ENCODE data around the gene NEDD4L.
"Not testable (repeated sequence)": the region's sequence is repeated elsewhere in the genome, so short reads cannot be mapped to it uniquely, and the experiment has no call there.

Gene NEDD4L

DNA sequence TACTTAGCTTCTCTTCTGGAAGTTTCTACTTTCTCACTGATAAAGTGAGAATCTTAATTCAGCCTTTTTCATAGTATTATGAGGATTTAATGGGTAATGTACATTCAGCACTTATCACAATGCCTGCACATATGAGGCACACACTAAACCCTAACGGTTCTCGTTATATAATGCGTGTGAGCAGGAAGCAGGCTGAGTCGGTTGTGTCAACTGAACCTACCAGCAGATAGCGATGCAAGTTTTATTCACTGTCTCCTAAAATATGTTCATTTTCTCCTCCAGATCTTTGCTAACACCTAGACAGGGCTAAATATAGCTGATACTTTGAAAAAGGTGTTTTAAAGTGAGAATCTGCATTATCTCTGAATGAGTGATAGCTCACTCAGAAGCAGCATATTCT is 383.3 kb downstream of the NEDD4L start:
- DNase-seq (ENCODE audit: low spot score), result no peak

DNA sequence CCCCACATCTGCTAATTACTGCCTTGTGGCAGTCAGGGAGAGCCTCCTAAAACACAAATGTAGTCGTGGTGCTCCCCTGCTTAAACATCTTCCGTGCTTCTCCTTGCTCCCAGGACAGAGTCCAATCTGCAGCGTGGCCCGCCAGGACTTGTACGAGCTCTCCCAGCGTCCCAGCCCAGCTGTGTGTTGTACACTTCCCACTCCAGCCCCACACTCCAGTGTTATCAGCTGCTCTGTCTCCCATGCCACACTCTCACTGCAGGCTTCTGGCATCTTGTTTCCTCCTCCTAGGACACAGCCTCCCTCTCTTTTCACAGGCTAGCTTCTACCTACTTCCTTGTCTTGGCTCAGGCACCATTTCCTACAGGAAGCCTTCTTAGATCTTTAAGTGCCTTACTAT is 385.4 kb downstream of the NEDD4L start:
- DNase-seq (ENCODE audit: low spot score), result no peak

DNA sequence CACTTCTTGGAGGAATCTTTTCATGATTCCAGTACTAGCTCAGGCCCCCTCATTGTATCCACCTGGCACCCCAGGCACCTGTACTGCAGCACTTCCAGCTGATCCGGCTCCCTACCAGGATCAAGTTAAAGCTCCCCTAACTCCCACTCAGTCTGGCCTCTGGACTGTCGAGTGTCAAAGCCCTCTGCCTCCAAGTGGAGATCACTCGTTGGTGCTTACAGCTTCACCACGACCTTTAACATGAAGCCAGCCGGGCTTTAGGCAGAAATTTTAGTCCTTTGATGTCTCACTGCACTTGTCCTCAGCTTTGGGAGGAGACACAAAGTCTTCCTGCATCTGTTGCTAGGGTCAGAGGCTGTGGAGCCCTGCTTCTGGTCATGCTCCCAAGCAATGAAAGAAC is 387.2 kb downstream of the NEDD4L start:
- DNase-seq (ENCODE audit: low spot score), result no peak

DNA sequence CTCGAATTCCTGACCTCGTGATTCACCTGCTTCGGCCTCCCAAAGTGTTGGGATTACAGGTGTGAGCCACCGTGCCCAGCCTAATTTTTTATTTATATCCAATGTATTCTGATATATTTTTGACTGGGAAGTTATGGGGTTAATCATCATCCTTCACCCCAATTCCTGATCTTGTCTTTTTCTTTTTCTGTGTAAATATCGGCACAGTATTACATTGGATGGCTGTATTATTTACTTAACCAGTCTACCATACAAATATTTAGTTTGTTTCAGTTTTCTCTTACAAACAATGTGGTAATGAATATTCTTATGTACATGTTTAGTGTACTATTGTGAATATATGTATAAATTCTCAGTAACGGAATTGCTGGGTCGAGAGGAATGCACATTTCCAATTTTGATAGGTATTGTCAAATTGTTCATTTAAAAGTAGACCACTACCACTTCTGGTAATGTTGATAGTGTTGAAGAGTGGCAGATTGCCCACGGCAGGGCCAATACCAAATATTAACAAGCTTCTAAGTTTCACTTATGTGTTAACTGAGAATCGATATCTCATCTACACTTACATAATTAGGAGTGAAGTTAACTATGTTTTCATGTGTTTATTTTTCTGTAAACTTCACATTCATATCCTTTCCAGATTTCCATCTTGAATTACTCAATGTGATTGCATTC is 388.2 kb downstream of the NEDD4L start:
- no peak for DNase-seq (ENCODE audit: low spot score)

DNA sequence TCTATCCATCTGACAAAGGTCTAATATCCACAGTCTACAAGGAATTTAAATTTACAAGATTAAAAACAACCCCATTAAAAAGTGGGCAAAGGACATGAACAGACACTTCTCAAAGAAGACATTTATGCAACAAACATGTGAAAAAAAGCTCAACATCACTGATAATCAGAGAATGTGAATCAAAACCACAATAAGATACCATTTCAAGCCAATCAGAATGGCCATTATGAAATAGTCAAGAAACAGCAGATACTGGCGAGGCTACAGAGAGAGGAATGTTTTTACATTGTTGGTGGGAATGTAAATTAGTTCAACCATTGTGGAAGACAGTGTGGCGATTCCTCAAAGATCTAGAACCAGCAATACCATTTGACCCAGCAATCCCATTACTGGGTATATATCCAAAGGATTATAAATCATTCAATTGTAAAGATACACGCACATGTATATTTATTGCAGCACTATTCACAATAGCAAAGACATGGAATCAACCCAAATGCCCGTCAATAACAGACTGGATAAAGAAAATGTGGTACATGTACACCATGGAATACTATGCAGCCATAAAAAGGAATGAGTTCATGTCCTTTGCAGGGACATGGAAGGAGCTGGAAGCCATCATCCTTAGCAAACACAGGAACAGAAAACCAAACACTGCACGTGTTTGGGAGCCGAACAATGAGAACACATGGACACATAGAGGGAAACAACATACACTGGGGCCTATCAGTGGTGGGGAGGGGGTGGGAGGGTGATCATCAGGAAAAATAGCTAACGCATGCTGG is 391.4 kb downstream of the NEDD4L start:
- not testable (repeated sequence) for DNase-seq (ENCODE audit: low spot score)

DNA sequence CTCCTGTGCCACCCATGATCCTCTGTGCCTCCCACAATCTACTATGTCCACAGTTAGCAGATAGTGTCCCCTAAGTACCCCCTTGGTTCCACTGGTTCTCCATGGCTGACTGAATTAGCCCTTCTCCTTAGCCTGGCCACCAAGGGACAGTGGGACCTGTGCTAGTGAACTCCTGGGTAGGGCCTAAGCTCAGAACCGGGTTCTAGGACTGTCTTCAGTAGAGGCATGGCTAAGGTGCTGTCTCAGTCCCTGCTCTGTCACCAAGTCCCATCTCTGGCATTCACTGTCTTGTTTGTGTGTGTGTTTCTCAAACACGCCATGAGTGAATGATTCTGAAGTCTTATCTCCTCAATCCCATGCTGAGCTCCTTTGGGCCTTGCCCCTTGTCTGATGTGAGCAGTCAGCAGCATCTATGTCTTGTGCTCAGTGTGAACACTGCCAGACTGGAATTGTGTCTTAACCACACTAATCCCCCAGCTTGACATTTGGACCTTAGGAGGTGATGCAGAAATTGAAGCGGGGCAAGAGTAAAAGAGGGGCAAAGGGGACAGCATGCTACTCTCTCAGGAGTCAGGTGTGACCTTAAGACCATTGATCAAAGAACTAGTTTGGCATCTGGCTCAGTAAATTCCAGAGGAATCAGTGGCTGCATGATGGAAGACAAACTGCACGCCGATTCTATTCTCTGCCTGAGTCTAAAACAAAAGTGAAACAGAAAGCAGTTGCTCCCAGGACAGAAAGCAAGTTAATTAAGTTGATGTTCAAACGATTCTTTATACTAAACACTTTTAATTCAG is 394.3 kb downstream of the NEDD4L start:
- DNase-seq (ENCODE audit: low spot score), result peak; percentile 23

- DNase-seq (ENCODE audit: low spot score), result no peak
These were observed 394.9 kb downstream of the NEDD4L start for GRCh38 chr18:58438958-58439300.

DNA sequence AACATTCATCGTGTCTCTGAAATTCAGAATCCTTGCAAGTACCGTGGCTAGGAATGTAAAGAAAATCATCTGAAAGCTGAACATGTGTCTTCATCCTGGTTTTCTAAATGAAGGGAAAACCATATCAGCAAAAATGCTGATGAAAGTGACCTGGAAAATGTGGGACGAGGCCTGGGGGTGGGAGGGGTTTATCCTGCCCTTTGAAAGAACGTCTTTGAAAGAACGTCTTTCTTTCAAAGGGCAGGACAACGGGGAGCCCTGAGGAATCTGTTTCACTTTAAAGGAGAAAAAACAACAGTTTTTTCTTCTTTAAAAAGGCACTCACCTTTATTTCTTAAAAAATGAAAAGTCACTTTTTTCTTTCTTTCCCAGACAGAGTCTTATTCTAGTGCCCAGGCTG is 399.6 kb downstream of the NEDD4L start:
- no peak for DNase-seq (ENCODE audit: low spot score)

GRCh38 chr18:58446391-58447060 is 402.5 kb downstream of the NEDD4L start:
- no peak for DNase-seq (ENCODE audit: low spot score)

DNA sequence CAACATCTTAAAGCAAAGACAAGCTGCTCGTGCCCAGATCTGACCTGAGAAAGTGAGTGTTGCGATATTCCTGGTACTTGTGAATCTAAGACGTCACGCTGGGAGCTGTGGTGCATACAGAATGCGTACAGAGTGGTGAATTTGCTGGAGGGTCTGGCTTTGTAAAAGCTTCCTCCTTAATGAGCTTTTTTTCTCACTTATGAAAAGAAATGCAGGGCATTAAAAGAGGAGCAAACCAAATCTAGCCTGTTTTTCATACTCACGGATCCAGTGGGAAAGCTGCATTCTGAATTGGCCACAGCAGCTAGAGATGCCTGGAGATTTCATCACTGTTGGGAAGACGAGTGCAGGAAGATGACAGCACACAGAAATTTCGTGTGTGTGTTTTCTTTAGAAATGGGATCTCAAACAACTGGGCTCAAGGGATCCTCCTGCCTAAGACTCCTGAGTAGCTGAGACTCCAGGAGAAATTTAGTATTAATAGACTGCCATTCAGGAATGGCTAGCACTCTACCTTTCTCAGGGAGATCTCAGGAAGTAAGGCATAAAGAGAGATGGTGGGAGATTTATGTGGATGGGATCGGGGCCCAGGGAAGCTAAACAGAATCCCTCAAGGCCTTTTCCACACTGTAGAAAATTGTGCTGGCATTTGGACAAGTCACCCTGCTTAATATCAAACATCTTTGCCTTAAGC is 403.5 kb downstream of the NEDD4L start:
- no peak for DNase-seq (ENCODE audit: low spot score)

GRCh38 chr18:58449464-58449863 is 405.4 kb downstream of the NEDD4L start:
- DNase-seq (ENCODE audit: low spot score), result no peak

Measured in activated CD4-positive, alpha-beta T cell treated with anti-CD3 and anti-CD28 coated beads, Interleukin-2, Interleukin-4, amounts not matched to agents 100 ng/mL and 50 ng/mL, durations not matched to agents 16 hours and 8 hours (primary cell).